GM18519 (cell line): ENCODE measurements around the gene RHBDD3.

Source experiments
- ATAC-seq: cut with Tn5 transposase; IDR thresholded peaks from one replicate; pipeline ENCODE4 v1.9.1; 2021; ENCODE audit warnings: mild to moderate bottlenecking, moderate library complexity; ENCODE audit not compliant: unreplicated experiment, low FRiP score

Gene RHBDD3

DNA sequence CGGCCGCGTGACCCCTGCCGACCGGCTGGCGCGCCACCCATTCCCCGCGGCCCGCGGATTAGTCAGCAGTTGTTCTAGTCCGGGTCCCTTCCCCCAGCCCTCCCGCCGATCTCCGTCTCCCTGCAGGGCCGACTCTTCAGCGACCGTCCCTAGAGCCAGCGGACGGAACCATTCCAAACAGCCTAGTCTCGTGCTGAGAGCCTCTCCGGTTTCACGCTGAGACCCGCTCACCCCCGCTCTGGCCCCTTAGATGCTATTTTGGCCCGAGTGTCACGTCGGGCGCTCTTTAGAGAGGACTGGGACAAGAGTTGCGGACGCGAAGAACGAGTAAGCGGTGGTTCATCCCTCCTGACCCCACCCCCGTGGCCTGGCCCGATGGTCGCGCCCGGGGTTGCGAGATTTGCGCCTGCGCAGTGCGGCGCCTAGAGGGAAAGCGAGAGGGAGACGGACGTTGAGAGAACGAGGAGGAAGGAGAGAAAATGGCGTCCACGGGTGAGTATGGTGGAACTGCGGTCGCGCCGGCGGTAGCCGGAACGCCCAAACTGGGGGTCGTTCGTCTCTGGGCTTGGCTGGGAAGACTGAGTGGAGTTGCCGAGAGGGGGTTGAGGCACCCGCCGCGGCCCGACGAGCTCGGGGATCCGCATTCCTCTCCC, at the start of gene RHBDD3, which contains the start of gene EWSR1:
TSS of gene RHBDD3 (minus strand) at position 124 of the 653 bp plus-strand sequence. CDS start 2,355 bp downstream, outside the sequence.
TSS of gene EWSR1 (plus strand) at position 411 of the 653 bp plus-strand sequence. CDS start at position 480, 69 bp downstream.
- ATAC-seq = peak; percentile 51

DNA sequence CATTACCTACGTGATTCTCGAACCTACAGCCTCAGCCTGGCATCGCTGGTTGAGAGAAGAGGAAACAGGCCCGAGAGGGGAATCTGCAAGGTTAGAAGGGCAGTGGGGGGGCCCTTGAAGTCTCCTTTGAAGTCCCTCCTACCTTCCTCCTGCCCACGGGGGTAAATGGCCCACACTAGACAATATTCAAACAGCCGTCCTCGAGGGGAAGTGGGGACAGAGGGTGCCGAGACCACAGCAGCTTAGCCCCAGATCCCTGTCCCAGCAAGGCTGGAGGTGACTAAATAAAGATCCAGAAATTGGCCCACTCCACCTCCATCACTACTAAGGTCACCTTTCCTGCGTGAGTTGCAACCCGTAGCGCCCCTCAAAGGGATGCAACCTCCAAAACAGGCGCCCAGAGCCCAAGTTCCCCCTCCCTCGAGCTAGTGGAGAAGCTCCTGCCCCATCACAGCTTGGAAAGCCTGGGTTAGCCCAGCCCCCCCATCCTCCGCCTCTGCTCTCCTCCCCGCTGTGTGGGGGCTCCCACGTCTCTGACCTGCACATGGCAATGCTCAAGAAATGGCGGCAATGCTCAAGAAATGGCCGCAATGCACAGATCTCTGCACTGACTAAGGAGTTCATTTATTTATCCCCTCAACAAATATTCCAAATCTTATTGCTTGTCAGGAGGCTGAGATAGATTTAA, 48.5 kb upstream of the RHBDD3 start:
- ATAC-seq = no peak

DNA sequence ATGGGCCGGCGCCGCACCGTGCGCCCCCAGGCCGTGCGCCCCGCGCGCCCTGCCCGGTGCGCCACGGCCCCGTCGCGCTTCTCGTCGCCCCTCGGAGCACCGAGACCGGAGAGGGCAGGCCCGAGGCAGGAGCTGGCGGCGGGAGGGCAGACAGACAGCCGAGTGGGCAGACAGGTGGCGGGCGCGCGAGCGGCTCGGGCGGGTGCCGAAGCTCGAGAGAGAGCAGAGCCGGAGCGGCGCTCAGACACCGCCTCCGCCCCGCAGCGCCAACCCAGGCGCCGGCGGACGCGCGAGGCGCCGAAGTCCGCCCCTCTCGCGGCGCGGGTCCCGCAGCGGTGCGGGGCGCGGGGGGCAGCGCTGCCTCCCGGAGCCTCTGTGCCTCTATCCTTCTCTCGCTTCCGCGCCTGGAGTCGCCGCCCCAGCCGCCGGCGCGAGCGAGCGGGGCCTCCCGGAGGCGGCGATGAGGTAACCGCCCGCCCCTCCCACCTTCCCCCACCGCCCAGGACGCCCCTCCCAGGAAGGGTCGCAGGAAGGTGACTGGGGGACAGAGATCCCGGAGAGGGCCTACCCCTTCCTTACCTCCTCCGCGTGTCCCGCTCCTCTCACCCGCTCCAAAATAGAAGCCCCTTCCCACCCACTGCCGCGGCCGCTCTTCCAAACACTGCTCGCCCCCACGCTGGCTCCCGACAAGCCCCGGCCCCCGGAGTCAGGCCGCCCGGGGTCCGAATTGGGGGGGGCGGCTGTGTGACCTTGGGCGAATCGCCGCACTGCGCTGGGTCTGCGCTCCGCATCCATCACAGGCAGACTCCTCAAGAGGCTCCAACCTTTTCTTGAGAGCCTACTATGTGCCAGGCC, 47.7 kb upstream of the RHBDD3 start, which contains the start of gene RASL10A:
TSS of gene RASL10A (minus strand) at position 412 of the 855 bp plus-strand sequence. CDS start 451 bp downstream, outside the sequence.
- no peak for ATAC-seq

DNA sequence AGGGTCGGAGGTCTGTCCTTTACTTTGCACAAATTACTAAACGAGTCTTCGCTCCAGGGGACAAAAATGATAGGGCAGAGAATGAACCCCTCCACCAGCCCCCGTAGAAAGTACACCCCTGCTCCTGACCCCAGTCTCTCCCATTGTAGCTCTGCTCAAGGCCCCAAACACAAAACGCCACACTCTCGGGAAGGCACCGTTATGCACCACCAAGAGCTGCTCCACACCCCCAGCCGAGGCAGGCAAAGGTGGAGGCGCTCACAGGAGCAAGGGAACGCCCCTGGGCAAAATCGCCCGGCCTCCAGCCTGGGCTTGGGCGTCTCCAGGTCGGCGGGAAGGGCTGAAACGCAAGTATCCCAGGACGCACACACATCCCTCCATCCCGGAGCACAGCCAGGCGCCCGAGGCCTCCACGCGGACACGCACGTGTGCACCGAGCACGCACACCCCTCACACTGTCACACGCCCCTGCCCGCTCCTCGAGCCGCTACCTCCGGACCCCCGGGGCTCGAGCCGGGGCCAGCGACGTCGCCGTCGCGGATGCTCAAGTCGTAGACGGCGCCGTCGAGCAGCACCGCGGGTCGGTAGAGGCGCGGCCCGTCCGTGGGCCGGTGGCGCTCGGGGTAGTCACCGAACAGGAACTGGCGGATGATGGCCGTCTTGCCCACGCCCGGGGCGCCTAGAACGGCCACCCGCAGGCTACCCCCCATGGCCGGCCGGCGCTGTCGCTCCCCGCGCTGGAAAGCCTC, 46.9 kb upstream of the RHBDD3 start:
- ATAC-seq = no peak

DNA sequence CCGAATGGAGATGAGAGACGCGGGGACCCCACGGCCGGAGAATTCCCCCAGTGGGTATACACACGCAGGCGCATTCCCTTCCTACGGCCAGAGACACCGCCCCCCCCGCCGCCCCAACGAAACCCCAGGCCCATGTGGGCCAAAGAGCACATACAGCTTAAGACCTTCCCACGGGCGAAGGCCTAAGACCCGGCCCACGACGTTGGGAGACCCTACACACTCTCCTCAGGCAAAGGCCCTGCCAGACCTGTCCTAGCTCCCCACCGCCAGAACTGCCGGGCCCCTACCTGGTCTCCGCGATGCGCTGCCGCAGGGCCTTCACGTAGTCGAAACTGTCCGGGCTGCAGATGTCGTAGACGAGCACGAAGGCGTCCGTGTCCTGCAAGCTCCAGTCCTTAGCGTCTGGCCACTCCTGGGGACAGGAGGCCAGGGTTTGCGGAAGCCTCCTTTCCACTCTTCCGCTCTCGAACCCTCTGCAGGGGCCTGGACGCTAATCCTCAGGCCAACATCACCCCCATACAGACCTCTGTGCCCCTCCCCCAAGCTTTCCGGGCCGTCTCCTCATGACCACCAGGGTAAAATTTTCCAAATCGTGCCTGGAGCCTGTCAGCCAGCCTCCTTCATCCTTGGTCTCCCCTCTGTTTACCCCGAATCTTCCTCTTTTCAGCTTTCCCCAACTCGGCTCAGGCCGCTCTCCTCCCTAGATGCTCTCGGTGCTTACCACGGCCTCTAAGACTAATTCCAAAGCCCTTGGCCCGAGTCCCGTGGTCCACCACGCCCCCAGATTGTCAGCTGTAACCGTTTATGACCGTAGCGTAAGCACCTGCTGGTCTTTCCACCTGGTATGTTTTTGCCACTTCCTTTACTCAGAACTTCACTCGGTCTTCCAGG, 46.0 kb upstream of the RHBDD3 start:
- ATAC-seq = no peak

DNA sequence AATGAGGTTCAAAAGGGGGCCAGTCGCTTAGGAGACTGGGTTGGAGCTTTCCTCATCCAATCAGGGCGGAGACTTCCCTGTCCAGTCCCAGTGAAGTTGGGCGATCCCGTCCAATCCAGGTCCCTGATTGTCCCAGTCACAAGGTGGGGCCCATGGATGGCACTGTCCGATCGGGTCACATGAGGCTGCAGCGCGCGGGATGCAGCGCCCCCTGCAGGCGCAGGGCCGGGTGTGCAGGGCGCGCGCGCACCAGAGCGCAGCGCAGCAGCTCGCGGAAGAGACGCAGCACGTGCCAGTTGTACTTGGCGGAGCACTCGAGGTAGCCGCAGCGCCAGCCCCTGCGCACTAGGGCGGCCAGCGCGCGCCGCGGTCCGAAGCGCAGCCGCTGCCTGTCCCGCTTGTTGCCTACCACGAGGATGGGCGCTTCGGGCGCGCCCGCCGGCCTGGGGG, 45.4 kb upstream of the RHBDD3 start:
- ATAC-seq = no peak

DNA sequence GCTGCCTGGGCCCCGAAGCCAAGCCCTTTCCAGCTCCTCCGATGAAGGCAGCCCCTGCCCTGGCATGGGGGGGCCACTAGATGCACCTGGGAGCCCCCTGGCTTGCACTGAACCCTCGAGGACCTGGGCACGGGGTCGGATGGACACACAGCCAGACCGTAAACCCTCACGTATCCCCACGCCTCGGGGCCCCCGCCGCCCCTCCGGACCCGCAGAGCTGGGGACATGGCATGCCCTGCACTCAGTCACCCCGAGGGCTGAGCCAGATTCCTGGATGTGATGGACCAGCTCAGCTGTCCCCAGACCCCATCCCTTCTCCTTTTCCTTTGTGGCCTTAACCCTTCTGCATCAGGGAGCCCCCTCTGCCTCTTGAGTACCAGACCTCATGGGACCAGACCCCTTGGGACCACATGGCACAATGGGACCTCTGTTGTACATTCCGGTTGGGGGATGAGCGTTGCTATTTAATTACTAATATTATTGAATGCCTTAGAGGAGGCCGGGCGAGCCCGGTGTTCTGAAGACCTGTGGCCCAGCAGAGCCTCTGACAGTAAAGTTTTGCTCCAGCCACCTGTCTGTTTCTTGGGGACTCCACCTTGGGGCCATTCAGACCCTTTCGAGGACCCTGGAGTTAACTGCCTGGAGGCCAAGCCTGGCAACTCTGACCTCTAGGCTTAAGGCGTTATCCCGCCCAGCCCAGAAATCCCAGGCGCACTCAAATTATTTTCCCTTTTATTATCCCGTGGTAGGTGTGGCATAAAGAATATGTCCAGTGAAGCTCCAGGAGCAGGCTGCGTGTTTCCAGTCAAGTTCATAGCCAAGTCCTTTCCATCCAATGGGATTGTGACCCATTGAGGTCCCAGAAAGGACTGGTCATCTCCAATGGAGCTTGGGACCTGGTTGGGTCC, 44.7 kb upstream of the RHBDD3 start:
- ATAC-seq = no peak

DNA sequence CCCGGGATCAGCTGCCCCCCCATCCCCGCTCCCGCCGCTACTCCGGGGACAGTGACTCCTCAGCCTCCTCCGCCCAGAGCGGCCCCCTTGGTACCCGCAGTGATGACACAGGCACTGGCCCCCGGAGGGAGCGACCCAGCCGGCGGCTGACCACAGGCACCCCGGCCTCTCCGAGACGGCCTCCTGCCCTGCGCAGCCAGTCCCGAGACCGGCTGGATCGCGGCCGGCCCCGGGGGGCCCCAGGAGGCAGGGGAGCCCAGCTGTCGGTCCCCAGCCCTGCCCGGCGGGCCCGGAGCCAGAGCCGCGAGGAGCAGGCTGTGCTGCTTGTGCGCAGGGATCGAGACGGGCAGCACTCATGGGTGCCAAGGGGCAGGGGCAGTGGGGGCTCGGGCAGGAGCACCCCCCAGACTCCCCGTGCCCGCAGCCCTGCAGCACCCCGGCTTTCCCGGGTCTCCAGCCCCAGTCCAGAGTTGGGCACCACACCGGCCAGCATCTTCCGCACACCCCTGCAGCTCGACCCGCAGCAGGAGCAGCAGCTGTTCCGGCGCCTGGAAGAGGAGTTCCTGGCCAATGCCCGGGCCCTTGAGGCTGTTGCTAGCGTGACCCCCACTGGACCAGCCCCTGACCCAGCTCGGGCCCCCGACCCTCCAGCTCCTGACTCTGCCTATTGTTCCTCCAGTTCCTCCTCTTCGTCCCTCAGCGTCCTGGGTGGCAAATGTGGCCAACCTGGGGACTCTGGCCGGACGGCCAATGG, 43.9 kb upstream of the RHBDD3 start:
- no peak for ATAC-seq

DNA sequence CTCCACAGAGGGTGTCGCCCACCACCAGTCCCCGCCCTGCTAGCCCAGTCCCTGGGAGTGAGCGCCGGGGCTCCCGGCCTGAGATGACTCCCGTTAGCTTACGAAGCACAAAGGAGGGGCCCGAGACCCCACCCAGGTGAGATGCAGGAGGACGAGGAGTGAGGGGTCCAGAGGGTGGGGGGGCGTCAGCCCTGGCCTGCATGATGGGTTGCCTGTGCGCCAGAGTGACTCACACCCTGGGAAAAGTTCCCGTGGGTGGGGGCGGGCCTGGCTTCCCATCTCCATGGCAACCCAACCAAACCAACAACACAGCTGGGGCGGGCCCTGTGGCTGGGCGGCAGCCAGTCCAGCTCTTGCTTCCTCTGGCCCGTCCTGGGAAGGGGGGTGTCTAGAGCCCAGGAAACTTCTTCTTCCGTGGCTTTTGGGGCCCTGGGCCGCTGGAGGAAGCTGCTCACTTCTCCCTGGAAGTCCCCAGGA, 43.1 kb upstream of the RHBDD3 start:
- no peak for ATAC-seq

DNA sequence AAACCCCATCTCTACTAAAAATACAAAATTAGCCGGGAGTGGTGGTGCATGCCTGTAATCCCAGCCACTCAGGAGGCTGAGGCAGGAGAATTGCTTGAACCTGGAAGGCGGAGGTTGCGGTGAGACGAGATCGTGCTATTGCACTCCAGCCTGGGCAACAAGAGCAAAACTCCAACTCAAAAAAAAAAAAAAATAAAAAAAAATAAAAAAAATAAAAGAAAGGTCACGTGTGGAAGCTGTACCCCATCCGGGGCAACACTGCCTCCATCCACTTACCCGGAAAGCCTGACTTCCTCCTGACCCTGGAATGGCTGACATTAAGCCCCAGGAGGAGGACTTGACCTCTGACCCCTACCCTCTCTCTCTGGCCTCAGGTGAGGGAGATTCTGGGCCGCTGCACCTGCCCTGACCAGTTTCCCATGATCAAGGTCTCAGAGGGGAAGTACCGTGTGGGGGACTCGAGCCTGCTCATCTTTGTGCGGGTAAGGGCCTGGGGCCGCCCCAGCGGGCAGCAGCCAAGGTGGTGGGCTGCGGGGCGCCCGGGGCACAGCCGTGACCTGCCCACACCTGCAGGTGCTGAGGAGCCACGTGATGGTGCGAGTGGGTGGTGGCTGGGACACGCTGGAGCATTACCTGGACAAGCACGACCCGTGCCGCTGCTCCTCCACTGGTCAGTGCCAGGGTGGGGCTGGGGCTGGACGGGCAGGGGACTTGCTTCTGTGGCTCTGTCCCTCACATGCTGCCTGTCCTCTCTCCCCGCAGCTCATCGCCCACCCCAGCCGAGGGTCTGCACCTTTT, 42.5 kb upstream of the RHBDD3 start:
- no peak for ATAC-seq

DNA sequence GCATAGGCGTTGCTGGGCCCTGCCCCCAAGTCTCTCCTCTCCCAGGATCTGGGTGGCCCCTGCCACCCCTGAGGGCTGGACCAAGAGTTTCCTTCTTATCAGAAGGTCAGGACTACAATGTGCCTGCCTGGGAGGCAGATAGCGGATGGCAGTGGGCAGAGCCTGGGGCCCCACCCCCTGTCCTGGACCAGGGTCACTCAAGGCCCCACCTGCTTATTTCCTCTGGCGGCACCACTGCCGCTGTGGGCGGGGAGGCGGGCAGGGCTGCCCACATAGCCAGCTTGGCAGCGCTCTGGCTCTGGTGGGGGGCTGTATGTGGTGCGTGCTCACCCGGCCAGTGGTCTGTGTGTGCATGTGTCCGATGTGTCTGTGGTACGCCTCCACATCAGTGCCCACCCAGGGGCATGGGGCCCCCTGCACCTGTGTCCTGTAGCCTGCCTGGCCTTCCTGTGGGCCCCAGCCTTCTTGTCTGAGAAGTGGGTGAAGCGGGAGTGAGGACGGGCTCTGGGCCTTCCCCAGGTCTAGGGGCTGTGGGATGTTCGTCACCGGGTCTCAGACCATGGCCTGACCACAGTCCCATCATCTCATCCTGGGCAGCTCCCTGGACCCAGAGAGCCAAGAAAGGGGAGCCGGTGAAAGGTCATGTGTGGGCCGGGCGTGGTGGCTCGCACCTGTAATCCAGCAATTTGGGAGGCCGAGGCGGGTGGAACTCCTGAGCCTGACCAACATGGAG, 41.7 kb upstream of the RHBDD3 start:
- ATAC-seq = no peak

DNA sequence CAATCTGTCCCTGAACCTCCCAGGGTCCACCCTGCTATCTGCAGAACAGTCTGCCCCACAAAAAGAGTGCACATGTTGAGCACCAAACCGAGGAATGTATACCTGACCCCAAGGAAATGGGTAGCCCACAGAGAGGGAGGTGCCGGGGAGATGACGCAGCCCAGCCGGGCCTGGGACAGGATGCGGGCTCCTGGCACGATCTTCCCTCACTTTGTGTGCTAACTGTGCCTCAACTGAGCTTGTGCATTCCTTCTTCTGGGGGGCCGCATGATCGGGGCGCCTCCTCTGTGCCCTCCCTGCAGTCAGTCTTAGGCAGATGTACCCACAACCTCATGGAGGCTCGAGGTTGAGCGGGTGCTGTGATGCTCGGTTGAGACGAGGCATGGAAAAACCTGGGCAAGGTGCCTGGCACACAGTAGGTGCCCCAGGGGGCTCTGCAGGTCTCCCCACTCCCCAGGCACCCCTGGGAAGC, 41.0 kb upstream of the RHBDD3 start:
- no peak for ATAC-seq

DNA sequence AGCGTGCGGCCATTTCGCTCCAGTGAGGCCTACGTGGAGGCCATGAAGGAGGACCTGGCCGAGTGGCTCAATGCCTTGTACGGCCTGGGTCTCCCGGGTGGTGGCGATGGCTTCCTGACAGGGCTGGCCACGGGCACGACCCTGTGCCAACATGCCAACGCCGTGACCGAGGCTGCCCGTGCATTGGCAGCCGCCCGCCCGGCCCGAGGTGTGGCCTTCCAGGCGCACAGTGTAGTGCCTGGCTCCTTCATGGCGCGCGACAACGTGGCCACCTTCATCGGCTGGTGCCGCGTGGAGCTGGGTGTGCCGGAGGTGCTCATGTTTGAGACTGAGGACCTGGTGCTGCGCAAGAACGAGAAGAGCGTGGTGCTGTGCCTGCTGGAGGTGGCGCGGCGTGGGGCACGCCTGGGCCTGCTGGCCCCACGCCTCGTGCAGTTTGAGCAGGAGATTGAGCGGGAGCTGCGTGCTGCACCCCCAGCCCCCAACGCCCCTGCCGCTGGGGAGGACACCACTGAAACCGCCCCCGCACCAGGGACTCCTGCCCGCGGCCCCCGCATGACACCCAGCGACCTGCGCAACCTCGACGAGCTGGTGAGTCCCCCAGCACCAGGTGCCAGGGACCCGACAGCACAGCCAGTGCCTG, 40.5 kb upstream of the RHBDD3 start:
- no peak for ATAC-seq

DNA sequence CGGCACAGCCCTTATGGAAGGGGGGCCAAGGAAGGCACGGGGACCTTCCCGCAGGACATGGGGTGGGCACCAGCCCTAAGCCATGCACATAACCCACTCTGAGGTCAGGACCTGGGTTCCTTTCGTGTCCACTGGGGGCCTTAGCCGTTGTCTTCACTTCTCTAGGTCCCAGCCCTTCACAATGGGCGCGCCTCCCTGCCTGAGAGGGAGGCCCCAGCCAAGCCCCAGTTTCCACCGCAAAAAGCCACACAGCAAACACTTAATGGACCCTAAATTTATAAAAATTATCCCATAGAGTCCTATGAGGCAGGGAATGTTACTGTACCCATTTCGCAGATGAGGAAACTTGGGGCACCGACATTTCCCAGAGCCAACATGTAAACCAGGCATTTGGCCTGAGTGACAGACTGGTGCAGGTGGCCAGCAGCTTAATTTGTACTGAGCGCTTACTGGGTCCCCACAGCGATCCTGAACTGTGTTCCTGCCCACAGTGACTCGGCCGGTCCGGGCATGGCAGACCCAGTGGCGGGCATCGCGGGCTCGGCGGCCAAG, 39.9 kb upstream of the RHBDD3 start:
- no peak for ATAC-seq
